Measurements from ENCODE around the gene IL10RB. TPM values are rescaled to one million over a fixed set of nuclear protein-coding genes. Genes with fewer than 3 reads are reported as not detected.
"Not testable (repeated sequence)": the region's sequence is repeated elsewhere in the genome, so short reads cannot be mapped to it uniquely, and the experiment has no call there.

Gene IL10RB
- total and polyA plus RNA-seq, 2 of the 4 experiments (the other 2 are of a cell fraction), result 20.1 to 45.2 TPM

DNA sequence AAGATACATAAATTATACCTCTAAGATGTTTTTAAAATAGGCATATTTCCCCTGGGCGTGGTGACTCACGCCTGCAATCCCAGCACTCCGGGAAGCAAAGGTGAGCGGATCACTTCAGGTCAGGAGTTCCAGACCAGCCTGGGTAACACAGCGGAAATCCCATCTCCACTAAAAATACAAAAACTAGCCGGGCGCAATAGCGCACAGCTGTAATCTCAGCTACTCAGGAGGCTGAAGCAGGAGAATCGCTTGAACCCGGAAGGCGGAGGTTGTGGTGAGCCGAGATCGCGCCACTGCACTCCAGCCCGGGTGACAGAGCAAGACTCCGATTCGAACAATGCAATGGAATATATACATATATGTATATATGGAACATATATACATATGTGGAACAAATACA is 54.8 kb downstream of the IL10RB start:
- H3K27me3 ChIP-seq (ENCODE audit: control insufficient read depth, insufficient read depth, low read length); DNase-seq; H2AFZ ChIP-seq (replicated peaks; ENCODE audit: low read length, poor library complexity); H4K5ac ChIP-seq (ENCODE audit: low read depth, low read length); H3K4ac ChIP-seq (ENCODE audit: low read depth, low read length); H2BK120ac ChIP-seq (ENCODE audit: low read depth, low read length); H2BK15ac ChIP-seq (ENCODE audit: low read depth, low read length); H4K20me1 ChIP-seq (ENCODE audit: insufficient read depth, low read length); H3K36me3 ChIP-seq (ENCODE audit: control insufficient read depth, insufficient read depth, low read length); BruUV-seq (replicated peaks); H3K4me2 ChIP-seq (ENCODE audit: low read depth, low read length); H3K4me1 ChIP-seq (ENCODE audit: control insufficient read depth, insufficient read depth, low read length); in situ Hi-C loops (cut with MboI; ENCODE audit: low sequenced_read_pairs); H4K8ac ChIP-seq (ENCODE audit: low read depth in 2 of 2, low read length in 2 of 2); H2AK9ac ChIP-seq (replicated peaks; ENCODE audit: low read depth, low read length, poor library complexity); ATAC-seq (ENCODE audit: low read depth); H3K79me1 ChIP-seq (ENCODE audit: low read depth in 1 of 2, low read length in 2 of 2); POLR2A ChIA-PET (ENCODE audit: unreplicated experiment); H3K9ac ChIP-seq (ENCODE audit: low read depth, low read length); intact Hi-C loops (cut with micrococcal nuclease); H2AK5ac ChIP-seq (ENCODE audit: low read depth, low read length); H3K27ac ChIP-seq (ENCODE audit: insufficient read depth, low read length); dilution Hi-C loops (cut with HindIII; ENCODE audit: low sequenced_read_pairs, unreplicated experiment); H2BK20ac ChIP-seq (ENCODE audit: low read depth, low read length); H3K4me3 ChIP-seq (ENCODE audit: insufficient read depth, low read depth, low read length); H3K23ac ChIP-seq (ENCODE audit: low read depth, low read length); H4K91ac ChIP-seq (ENCODE audit: insufficient read depth, low read depth, low read length); H3K14ac ChIP-seq (replicated peaks; ENCODE audit: low read depth, low read length); H3K56ac ChIP-seq (ENCODE audit: extremely low read depth, insufficient read depth, low read length); H3K18ac ChIP-seq (ENCODE audit: low read depth, low read length); H3K9me3 ChIP-seq (ENCODE audit: control insufficient read depth, insufficient read depth, low read length); CTCF ChIA-PET; H2BK5ac ChIP-seq (ENCODE audit: low read depth, low read length, poor library complexity, severe bottlenecking); H3K9me1 ChIP-seq (ENCODE audit: insufficient read depth, low read length): not testable (repeated sequence)
- WGBS, 2 experiments (ENCODE audit: extremely low coverage in 2 of 2, insufficient read length in 1 of 2), result 100% methylated on average over 2 of the region's 17 CpGs; no CpG with 5 or more reads in 1 of the 2 experiments

- H3K79me1 ChIP-seq (ENCODE audit: low read depth in 1 of 2, low read length in 2 of 2), result peaks cover 14 to 29% of the 10 kb centered on the region in 2 experiments
- dilution Hi-C loops (cut with HindIII; ENCODE audit: low sequenced_read_pairs, unreplicated experiment), result not testable (repeated sequence)
Measured at GRCh38 chr21:33323610-33324009, 57.4 kb downstream of the IL10RB start.

More at GRCh38 chr21:33323610-33324009, 57.4 kb downstream of the IL10RB start:
- H3K4me1 ChIP-seq (ENCODE audit: control insufficient read depth, insufficient read depth, low read length); H3K4ac ChIP-seq (ENCODE audit: low read depth, low read length); POLR2A ChIA-PET (ENCODE audit: unreplicated experiment); H3K27ac ChIP-seq (ENCODE audit: insufficient read depth, low read length); H4K5ac ChIP-seq (ENCODE audit: low read depth, low read length); H2AFZ ChIP-seq (replicated peaks; ENCODE audit: low read length, poor library complexity); H3K18ac ChIP-seq (ENCODE audit: low read depth, low read length); DNase-seq; H3K4me3 ChIP-seq (ENCODE audit: insufficient read depth, low read depth, low read length); H4K8ac ChIP-seq (ENCODE audit: low read depth in 2 of 2, low read length in 2 of 2); H3K9me1 ChIP-seq (ENCODE audit: insufficient read depth, low read length); H2AK9ac ChIP-seq (replicated peaks; ENCODE audit: low read depth, low read length, poor library complexity); H3K9ac ChIP-seq (ENCODE audit: low read depth, low read length); H4K91ac ChIP-seq (ENCODE audit: insufficient read depth, low read depth, low read length); H3K9me3 ChIP-seq (ENCODE audit: control insufficient read depth, insufficient read depth, low read length); H3K4me2 ChIP-seq (ENCODE audit: low read depth, low read length); H3K36me3 ChIP-seq (ENCODE audit: control insufficient read depth, insufficient read depth, low read length); ATAC-seq (ENCODE audit: low read depth); H2AK5ac ChIP-seq (ENCODE audit: low read depth, low read length); BruUV-seq (replicated peaks); H3K27me3 ChIP-seq (ENCODE audit: control insufficient read depth, insufficient read depth, low read length); H2BK20ac ChIP-seq (ENCODE audit: low read depth, low read length); H2BK5ac ChIP-seq (ENCODE audit: low read depth, low read length, poor library complexity, severe bottlenecking); H2BK120ac ChIP-seq (ENCODE audit: low read depth, low read length); H3K56ac ChIP-seq (ENCODE audit: extremely low read depth, insufficient read depth, low read length); H2BK15ac ChIP-seq (ENCODE audit: low read depth, low read length); in situ Hi-C loops (cut with MboI; ENCODE audit: low sequenced_read_pairs); H3K14ac ChIP-seq (replicated peaks; ENCODE audit: low read depth, low read length); H3K23ac ChIP-seq (ENCODE audit: low read depth, low read length); CTCF ChIA-PET: not testable (repeated sequence)
- intact Hi-C loops (cut with micrococcal nuclease), result loop anchor here (2.0 kb wide), 1 partner anchor 125 kb away; no protein-coding TSS in a partner anchor
- peaks cover 12% of the 10 kb centered on the region for H4K20me1 ChIP-seq (ENCODE audit: insufficient read depth, low read length)

All from IMR-90 (cell line).